ENCODE data around the gene FREM3.

- TF ChIP-seq, protein P1, sequence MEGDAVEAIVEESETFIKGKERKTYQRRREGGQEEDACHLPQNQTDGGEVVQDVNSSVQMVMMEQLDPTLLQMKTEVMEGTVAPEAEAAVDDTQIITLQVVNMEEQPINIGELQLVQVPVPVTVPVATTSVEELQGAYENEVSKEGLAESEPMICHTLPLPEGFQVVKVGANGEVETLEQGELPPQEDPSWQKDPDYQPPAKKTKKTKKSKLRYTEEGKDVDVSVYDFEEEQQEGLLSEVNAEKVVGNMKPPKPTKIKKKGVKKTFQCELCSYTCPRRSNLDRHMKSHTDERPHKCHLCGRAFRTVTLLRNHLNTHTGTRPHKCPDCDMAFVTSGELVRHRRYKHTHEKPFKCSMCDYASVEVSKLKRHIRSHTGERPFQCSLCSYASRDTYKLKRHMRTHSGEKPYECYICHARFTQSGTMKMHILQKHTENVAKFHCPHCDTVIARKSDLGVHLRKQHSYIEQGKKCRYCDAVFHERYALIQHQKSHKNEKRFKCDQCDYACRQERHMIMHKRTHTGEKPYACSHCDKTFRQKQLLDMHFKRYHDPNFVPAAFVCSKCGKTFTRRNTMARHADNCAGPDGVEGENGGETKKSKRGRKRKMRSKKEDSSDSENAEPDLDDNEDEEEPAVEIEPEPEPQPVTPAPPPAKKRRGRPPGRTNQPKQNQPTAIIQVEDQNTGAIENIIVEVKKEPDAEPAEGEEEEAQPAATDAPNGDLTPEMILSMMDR (IDR thresholded peaks at IDR 0.05) = no peak
- TF ChIP-seq POLR2A (IDR thresholded peaks at IDR 0.05) = no peak
- TF ChIP-seq EP300 (IDR thresholded peaks at IDR 0.05) = no peak
These were observed 145.5 kb downstream of the FREM3 start for GRCh38 chr4:143554728-143555597.
